EL (cell line): ENCODE measurements around the gene MYH10.

Experiments
- DNase-seq: peaks from one replicate; pipeline ENCODE4 v3.0.0-alpha.2; 2016

Gene MYH10

DNA sequence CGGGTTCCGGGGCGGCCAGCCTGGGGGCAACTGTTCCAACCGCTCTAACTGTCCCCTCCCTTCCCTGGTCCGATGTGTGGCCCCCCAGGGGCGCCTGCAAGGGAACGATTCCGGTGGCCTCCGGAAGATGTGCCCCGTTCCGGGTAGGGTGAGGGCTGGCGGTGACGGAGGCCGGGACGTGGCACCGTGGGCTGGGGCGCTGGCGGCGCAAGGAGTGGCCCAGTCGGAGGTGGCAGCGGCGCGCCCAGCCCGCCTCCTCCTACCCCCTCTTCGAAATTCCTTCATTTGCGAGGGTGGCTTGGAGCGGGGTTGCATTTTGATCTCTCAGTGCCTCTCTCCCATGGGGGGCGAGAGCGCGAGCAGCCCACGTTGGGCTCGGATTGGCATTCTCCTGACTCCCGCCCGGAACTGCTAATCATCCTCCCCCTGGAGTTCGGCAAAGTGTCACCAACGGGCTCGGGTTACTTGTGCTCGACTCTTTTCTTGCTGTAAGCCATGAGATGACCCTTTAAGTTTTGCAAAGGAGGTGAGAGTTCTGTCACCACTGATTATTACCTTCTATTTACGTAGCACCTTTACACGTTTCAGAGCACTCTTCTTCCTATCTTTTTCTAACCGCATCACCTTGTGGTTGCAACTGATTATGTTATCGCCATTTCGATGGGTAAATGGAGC is 194.2 kb downstream of the MYH10 start:
- DNase-seq: peak; percentile 63

- peak; percentile 98 for DNase-seq
Observed at GRCh38 chr17:8435245-8436168, 195.0 kb downstream of the MYH10 start, which contains the start of gene NDEL1. Gene NDEL1, plus strand, starts transcription at chr17:8435884. Its CDS starts 8,388 bp downstream, at chr17:8444272.

DNA sequence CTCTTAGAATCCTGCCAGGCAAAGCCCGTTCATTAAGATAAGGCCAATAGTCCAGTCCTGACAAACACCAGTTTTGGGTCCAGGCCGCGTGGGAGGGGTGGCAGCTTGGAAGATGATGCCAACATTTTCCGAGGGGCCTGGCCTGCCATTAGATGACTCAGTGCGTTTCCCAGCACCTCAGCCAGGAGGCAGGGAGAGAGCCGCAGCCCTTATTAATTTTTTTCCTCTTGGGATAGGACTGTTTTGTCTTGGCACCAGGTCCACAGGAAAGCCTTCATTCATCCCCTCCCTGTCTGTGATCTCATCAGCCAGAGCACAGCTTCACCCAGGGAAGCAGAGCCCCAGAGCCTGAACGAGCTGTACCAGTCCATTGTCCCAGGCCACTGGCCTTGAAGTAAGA is 199.6 kb downstream of the MYH10 start:
- peak; percentile 29 for DNase-seq

DNA sequence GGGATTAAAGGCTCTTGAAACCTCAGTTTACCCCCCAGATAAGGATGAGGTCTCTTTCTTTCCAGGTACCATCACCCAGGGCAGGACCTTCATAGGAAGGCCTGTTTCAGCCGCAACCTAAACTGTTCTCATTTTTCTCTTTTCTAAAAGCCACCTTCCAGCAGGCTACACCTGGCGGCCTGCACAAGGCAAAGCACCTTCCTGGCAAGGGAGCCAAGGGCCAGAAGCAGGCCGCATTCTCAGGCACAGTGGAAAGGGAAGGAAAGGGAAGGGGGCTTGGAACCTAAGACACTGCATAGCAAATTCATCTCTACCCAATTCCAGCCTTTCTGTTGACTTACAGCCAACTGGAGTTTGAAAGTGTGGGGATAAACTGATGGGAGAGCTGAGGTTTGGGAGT is 203.7 kb downstream of the MYH10 start:
- no peak for DNase-seq

- no peak for DNase-seq
Observed at GRCh38 chr17:8426094-8426720, 204.3 kb downstream of the MYH10 start.
